H1 (cell line): ENCODE measurements around the gene GRM6. TPM values are rescaled to one million over a fixed set of nuclear protein-coding genes. Genes with fewer than 3 reads are reported as not detected.

Source experiments
- CTCF ChIA-PET: fragments of 300-600 bp; sonication (Branson Sonifier 250); formaldehyde crosslinking; loops from one replicate; lab custom pipeline; 2021; ENCODE audit not compliant: partially characterized antibody; lab: Charles Lee
- POLR2A ChIA-PET: fragments of 300-600 bp; sonication (Branson Sonifier 250); formaldehyde crosslinking; loops from one replicate; lab custom pipeline; 2021; ENCODE audit warnings: inconsistent platforms; ENCODE audit not compliant: partially characterized antibody; lab: Charles Lee
- DNase-seq, 2 experiments: peaks; one replicate each; pipeline versions ENCODE4 v3.0.0 to v3.0.0-alpha.2; 2010 to 2022; ENCODE audit warnings: low spot score in 2 of 2, low read depth in 1 of 2, mixed read lengths in 1 of 2
- FAIRE-seq: peaks from 2 replicates; lab custom pipeline; 2011; peaks lifted over from hg19 to GRCh38; lab: Jason Lieb, UNC
- H2AFZ ChIP-seq: 2 replicates; pipeline ENCODE4 v1.8.1; 2012; ENCODE audit warnings: low read length, inconsistent platforms
- H2AK5ac ChIP-seq: 2 replicates; pipeline ENCODE4 v1.6.1; 2013; ENCODE audit warnings: low read depth, low read length
- H2BK120ac ChIP-seq: replicated peaks from 2 replicates; pipeline ENCODE3; 2013; ENCODE audit warnings: low read depth, low read length, inconsistent platforms
- H2BK12ac ChIP-seq: 2 replicates; pipeline ENCODE4 v1.6.1; 2013; ENCODE audit warnings: low read depth, low read length
- H2BK15ac ChIP-seq: 2 replicates; pipeline ENCODE4 v1.6.1; 2013; ENCODE audit warnings: low read length
- H2BK20ac ChIP-seq: 2 replicates; pipeline ENCODE4 v1.6.1; 2013; ENCODE audit warnings: low read length
- H2BK5ac ChIP-seq: 2 replicates; pipeline ENCODE4 v1.6.1; 2013; ENCODE audit warnings: low read depth, low read length
- H3K14ac ChIP-seq: 2 replicates; pipeline ENCODE4 v1.6.1; 2013; ENCODE audit warnings: inconsistent platforms; ENCODE audit not compliant: insufficient read length
- H3K18ac ChIP-seq: 2 replicates; pipeline ENCODE4 v1.6.1; 2013; ENCODE audit warnings: low read length; ENCODE audit errors: extremely low read depth
- H3K23ac ChIP-seq: 2 replicates; pipeline ENCODE4 v1.6.1; 2013; ENCODE audit warnings: inconsistent platforms; ENCODE audit not compliant: insufficient read length
- H3K23me2 ChIP-seq: 2 replicates; pipeline ENCODE4 v1.6.1; 2013; ENCODE audit warnings: low read depth, low read length
- H3K27ac ChIP-seq: 2 replicates; pipeline ENCODE4 v1.6.1; 2011; ENCODE audit warnings: low read depth, low read length, inconsistent platforms
- H3K27me3 ChIP-seq, 4 experiments: replicated peaks in 1 of 4; 1 replicate in 1 of 4; 2 replicates in 3 of 4; pipeline versions ENCODE4 v1.6.1 to v1.8.1; 2011 to 2013; ENCODE audit warnings: low read length in 3 of 4, mild to moderate bottlenecking in 3 of 4, inconsistent platforms in 2 of 4, mixed read lengths in 2 of 4, moderate library complexity in 1 of 4; ENCODE audit not compliant: control insufficient read depth in 3 of 4, insufficient read depth in 3 of 4; ENCODE audit errors: extremely low read depth in 1 of 4
- H3K36me3 ChIP-seq, 4 experiments: 2 replicates each; pipeline versions ENCODE4 v1.6.1 to v1.8.1; 2011 to 2013; ENCODE audit warnings: mild to moderate bottlenecking in 4 of 4, low read length in 3 of 4, moderate library complexity in 2 of 4, control low read depth in 1 of 4, inconsistent platforms in 1 of 4; ENCODE audit not compliant: insufficient read depth in 4 of 4, control insufficient read depth in 2 of 4
- H3K4ac ChIP-seq: replicated peaks from 2 replicates; pipeline ENCODE3; 2013; ENCODE audit warnings: low read length, low read depth, mixed read lengths, inconsistent platforms; ENCODE audit not compliant: insufficient read length
- H3K4me1 ChIP-seq, 4 experiments: replicated peaks in 1 of 4; 1 replicate in 1 of 4; 2 replicates in 3 of 4; pipeline versions ENCODE4 v1.6.1 to v1.8.1; 2011 to 2013; ENCODE audit warnings: low read length in 3 of 4, inconsistent platforms in 2 of 4, mixed read lengths in 1 of 4; ENCODE audit not compliant: insufficient read depth in 4 of 4, control insufficient read depth in 3 of 4
- H3K4me2 ChIP-seq, 2 experiments: 2 replicates each; pipeline versions ENCODE4 v1.6.1 to v1.8.1; 2011 to 2013; ENCODE audit warnings: low read depth in 2 of 2, low read length in 2 of 2, control low read depth in 1 of 2, inconsistent platforms in 1 of 2, mild to moderate bottlenecking in 1 of 2; ENCODE audit not compliant: insufficient read depth in 1 of 2
- H3K4me3 ChIP-seq, 4 experiments: fragments of 200-600, 300-600 bp in 1 of 4; sonication (generic), shearing (Covaris generic), sonication (Bioruptor Twin) in 1 of 4; 2 replicates each; pipeline versions ENCODE4 v1.5.1 to v1.8.1; 2011 to 2016; ENCODE audit warnings: low read length in 4 of 4, low read depth in 3 of 4, control low read depth in 2 of 4, inconsistent platforms in 2 of 4, mild to moderate bottlenecking in 2 of 4, mixed read lengths in 1 of 4, moderate library complexity in 1 of 4; ENCODE audit not compliant: insufficient read depth in 2 of 4; ENCODE audit errors: extremely low read depth in 1 of 4
- H3K56ac ChIP-seq: replicated peaks from 2 replicates; pipeline ENCODE3; 2013; ENCODE audit warnings: low read depth, mild to moderate bottlenecking, mixed read lengths, low read length, inconsistent platforms; ENCODE audit not compliant: insufficient read length
- H3K79me1 ChIP-seq: 2 replicates; pipeline ENCODE4 v1.6.1; 2013; ENCODE audit warnings: low read depth, low read length, control low read depth
- H3K79me2 ChIP-seq, 2 experiments: 2 replicates each; pipeline versions ENCODE4 v1.6.1 to v1.8.1; 2012 to 2013; ENCODE audit warnings: low read length in 2 of 2, mild to moderate bottlenecking in 2 of 2, inconsistent platforms in 1 of 2; ENCODE audit not compliant: insufficient read depth in 2 of 2, control insufficient read depth in 1 of 2
- H3K9ac ChIP-seq, 4 experiments: replicated peaks in 1 of 4; 1 replicate in 1 of 4; 2 replicates in 3 of 4; pipeline versions ENCODE4 v1.6.1 to v1.8.1; 2011 to 2013; ENCODE audit warnings: low read depth in 3 of 4, low read length in 3 of 4, control low read depth in 2 of 4, mild to moderate bottlenecking in 2 of 4, moderate library complexity in 2 of 4, inconsistent platforms in 1 of 4; ENCODE audit errors: extremely low read depth in 1 of 4
- H3K9me3 ChIP-seq, 2 experiments: 2 replicates each; pipeline versions ENCODE4 v1.6.1 to v1.8.1; 2012 to 2013; ENCODE audit warnings: mild to moderate bottlenecking in 2 of 2, moderate library complexity in 2 of 2, control low read depth in 1 of 2, inconsistent platforms in 1 of 2, low read depth in 1 of 2, low read length in 1 of 2, mixed read lengths in 1 of 2; ENCODE audit not compliant: insufficient read depth in 2 of 2
- H4K20me1 ChIP-seq, 2 experiments: replicated peaks in 1 of 2; 2 replicates each; pipeline versions ENCODE3 to v1.8.1; 2011 to 2013; ENCODE audit warnings: inconsistent platforms in 2 of 2, low read length in 2 of 2, mild to moderate bottlenecking in 1 of 2; ENCODE audit not compliant: insufficient read depth in 2 of 2, control insufficient read depth in 1 of 2
- H4K5ac ChIP-seq: 2 replicates; pipeline ENCODE4 v1.6.1; 2013; ENCODE audit warnings: low read length, low read depth, mixed read lengths, inconsistent platforms; ENCODE audit not compliant: insufficient read length
- H4K8ac ChIP-seq: 2 replicates; pipeline ENCODE4 v1.8.0; 2013; ENCODE audit warnings: mild to moderate bottlenecking, moderate library complexity, low read length, inconsistent platforms; ENCODE audit not compliant: insufficient read depth; ENCODE audit errors: extremely low read depth
- H4K91ac ChIP-seq: replicated peaks from 2 replicates; pipeline ENCODE3; 2013; ENCODE audit warnings: low read length, mixed read lengths, inconsistent platforms; ENCODE audit not compliant: insufficient read length
- ATF2 ChIP-seq: IDR thresholded peaks from 2 replicates; pipeline ENCODE4 v1.6.1; 2012; ENCODE audit warnings: low read length, inconsistent platforms
- SIN3A ChIP-seq, 2 experiments: IDR thresholded peaks in 1 of 2; conservative IDR thresholded peaks in 1 of 2; 2 replicates each; pipeline ENCODE4 v1.6.1; 2011 to 2012; ENCODE audit warnings: low read length in 2 of 2, improper control_type of control experiment in 1 of 2, low read depth in 1 of 2, mild to moderate bottlenecking in 1 of 2
- TBP ChIP-seq: IDR thresholded peaks from 2 replicates; pipeline ENCODE4 v1.6.1; 2011; ENCODE audit warnings: low read depth, low read length, improper control_type of control experiment
- WGBS, 2 experiments: shearing (Covaris generic) in 1 of 2; methylation state at CpG; one replicate each; pipeline versions ENCODE4 v1.1.6 to v1.1.7; 2013 to 2015; ENCODE audit warnings: low lambda C conversion rate in 2 of 2, mixed read lengths in 2 of 2, inconsistent platforms in 1 of 2, low coverage in 1 of 2, missing lambda C conversion rate in 1 of 2; ENCODE audit not compliant: insufficient replicate concordance in 2 of 2, insufficient coverage in 1 of 2, insufficient read length in 1 of 2; ENCODE audit errors: extremely low coverage in 1 of 2, missing lambda C conversion rate in 1 of 2; 5-methylcytosine and 5-hydroxymethylcytosine counted together
- polyA plus RNA-seq, 7 experiments: library from polyadenylated mRNA; depleted of rRNA in 3 of 7; stranded (reverse) in 5 of 7; unstranded in 2 of 7; fragments of >200 nt in 5 of 7; fragments of 200-250 nt in 2 of 7; gene quantifications; 1 replicate in 5 of 7; 2 replicates in 1 of 7; 4 replicates in 1 of 7; pipeline versions ENCODE4 v1.2.1 to v1.2.3, GENCODE V29; 2011 to 2013; ENCODE audit warnings: missing spikeins in 2 of 7, mixed read lengths in 2 of 7
- total RNA-seq: library from RNA; stranded (reverse); fragmentation: NEBNext Ultra II Directional; extraction: Animal tissue kit (Norgen Biotek cat#: 25700); gene quantifications from 2 replicates; pipeline ENCODE4 v1.2.1, GENCODE V29; 2021

GRM6 gene
- total and polyA plus RNA-seq, 2 of the 8 experiments (the other 6 are each of a cell fraction or from before 2014, with no cell fraction given) = not detected

- no peak overlapping the region for H2BK5ac ChIP-seq
- H4K8ac ChIP-seq = no peak overlapping the region
- no peak overlapping the region for H3K9ac ChIP-seq
- H4K20me1 ChIP-seq = no peaks in the 10 kb centered on the region
- no peak overlapping the region for H4K91ac ChIP-seq
- no peak overlapping the region for H2BK12ac ChIP-seq
- H3K79me2 ChIP-seq = no peaks in the 10 kb centered on the region
- H2AK5ac ChIP-seq = no peak overlapping the region
- H3K27ac ChIP-seq = no peak overlapping the region
- no peak overlapping the region for H3K4me2 ChIP-seq
- H3K79me1 ChIP-seq = no peaks in the 10 kb centered on the region
- POLR2A ChIA-PET = no interaction called here
- 77% methylated on average over 14 of the region's 17 CpGs; no CpG with 5 or more reads in 1 of the 2 experiments for WGBS, 2 experiments
- no peak overlapping the region for H2BK120ac ChIP-seq
- no peak overlapping the region for H3K14ac ChIP-seq
- no peak overlapping the region for H4K5ac ChIP-seq
- no peaks in the 10 kb centered on the region for H3K27me3 ChIP-seq
- H3K36me3 ChIP-seq = no peaks in the 10 kb centered on the region
- H3K18ac ChIP-seq = no peak overlapping the region
- H2BK20ac ChIP-seq = no peak overlapping the region
- no peaks in the 10 kb centered on the region for H3K4me1 ChIP-seq
- no peak for TF ChIP-seq TBP
- no peak for TF ChIP-seq SIN3A (conservative IDR thresholded peaks at IDR 0.05 in 1 of 2, IDR thresholded peaks at IDR 0.05 in 1 of 2; ENCODE audit: low read depth in 1 of 2, low read length in 2 of 2)
- no peak for TF ChIP-seq ATF2
- no peak overlapping the region for H2BK15ac ChIP-seq
- H3K23me2 ChIP-seq = no peaks in the 10 kb centered on the region
- H3K4me3 ChIP-seq = no peak overlapping the region
- FAIRE-seq = no peak
- no peak overlapping the region for H3K56ac ChIP-seq
- H2AFZ ChIP-seq = no peak overlapping the region
- CTCF ChIA-PET = no interaction called here
- H3K4ac ChIP-seq = no peak overlapping the region
- no peak for DNase-seq
- no peak overlapping the region for H3K23ac ChIP-seq
- peaks cover 75 to 89% of the 10 kb centered on the region in 2 experiments for H3K9me3 ChIP-seq
Observed at GRCh38 chr5:178982941-178983340, 12.2 kb downstream of the GRM6 start.
